ENCODE data around the gene DPH5. TPM values are rescaled to one million over a fixed set of nuclear protein-coding genes. Genes with fewer than 3 reads are reported as not detected.
"Not testable (repeated sequence)": the region's sequence is repeated elsewhere in the genome, so short reads cannot be mapped to it uniquely, and the experiment has no call there.

Gene DPH5
- polyA plus RNA-seq, 6 donors from 2014 or later = 23.2 to 52.1 (median 43.8) TPM

DNA sequence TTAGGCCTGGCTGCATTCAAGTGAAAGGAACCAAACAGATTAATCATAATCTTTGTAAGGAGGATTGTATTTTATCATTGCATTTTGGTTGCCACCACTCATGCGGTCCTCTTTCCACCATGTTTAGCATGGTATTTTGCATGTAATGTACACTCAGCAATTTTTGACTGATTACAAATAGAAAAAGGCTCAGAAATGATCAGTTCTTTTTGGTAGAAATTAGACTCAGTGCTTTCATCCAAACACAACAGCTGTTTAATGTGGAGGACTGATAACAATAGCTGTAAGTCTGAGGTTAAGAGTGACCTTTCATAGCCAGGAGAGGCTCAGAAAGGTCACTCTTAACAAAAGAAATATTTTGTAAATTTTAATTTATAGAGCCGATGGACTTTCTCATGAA is 25.3 kb upstream of the DPH5 start:
- ATAC-seq (ENCODE audit: low read depth in 2 of 2) (no peak), DNase-seq (no peak)
- Mint-ChIP-seq H3K9me3 (no peaks in the 10 kb centered on the region), H3K27ac (peak overlapping the region in 5 of 6 donors; percentile 25 to 96 (median 80)), H3K4me3 (no peak overlapping the region), H3K27me3 (no peaks in the 10 kb centered on the region), H3K36me3 (peaks cover 0 to 6% of the 10 kb centered on the region in 2 donors), H3K4me1 (peaks cover 56 to 65% (median 59%) of the 10 kb centered on the region in 3 donors)

DNA sequence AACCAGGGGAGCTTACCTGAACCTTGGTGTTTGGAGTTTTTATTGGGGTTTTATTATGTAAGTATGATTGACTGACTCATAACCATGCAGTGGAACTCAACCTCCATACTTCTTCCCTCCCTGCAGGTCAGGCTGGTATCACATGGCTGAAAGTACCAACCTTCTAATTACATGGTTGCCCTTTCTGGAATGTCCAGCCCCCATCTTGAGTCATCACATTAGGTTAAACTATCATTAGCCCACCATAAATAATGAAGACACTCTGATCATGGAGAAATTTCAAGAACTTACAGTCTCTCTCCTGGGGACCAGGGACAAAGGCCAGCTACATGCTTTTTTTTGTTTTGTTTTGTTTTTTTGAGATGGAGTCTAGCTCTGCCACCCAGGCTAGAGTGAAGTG is 19.2 kb upstream of the DPH5 start:
- H3K4me3 Mint-ChIP-seq = peak overlapping the region in 2 of 8 donors; percentile 29 to 64
- H3K4me1 Mint-ChIP-seq = peaks cover 27 to 37% (median 32%) of the 10 kb centered on the region in 3 donors
- no peaks in the 10 kb centered on the region for H3K27me3 Mint-ChIP-seq

DNA sequence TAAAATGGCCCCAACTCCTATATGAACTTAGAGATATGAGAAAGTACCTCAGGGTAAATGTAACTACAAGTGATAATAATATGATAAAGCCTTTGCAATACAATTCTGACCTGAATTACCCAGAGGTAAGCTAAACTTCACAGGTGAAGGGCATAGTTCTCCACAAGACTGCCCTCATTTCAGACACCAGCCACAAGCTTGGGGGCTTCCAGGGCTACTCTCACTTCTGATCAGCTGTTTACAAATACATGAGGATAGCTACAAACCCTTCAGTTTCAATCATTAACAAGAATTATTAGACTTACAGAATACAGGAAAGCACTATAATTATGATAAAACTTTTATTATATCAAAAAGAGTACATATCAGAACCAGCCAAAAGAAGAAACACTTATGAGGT is 18.7 kb upstream of the DPH5 start:
- Mint-ChIP-seq H3K36me3 (peaks cover 8 to 22% of the 10 kb centered on the region in 2 donors), H3K9me3 (peaks cover 0 to 9% (median 8%) of the 10 kb centered on the region in 7 donors), H3K27me3 (no peaks in the 10 kb centered on the region), H3K4me1 (peaks cover 23 to 38% (median 27%) of the 10 kb centered on the region in 3 donors), H3K4me3 (no peak overlapping the region), H3K27ac (peak overlapping the region in 3 of 6 donors; percentile 26 to 85 (median 84))
- DNase-seq (no peak), ATAC-seq (ENCODE audit: low read depth in 2 of 2) (no peak)

More for the DNA sequence above, 19.2 kb upstream of the DPH5 start:
- peak overlapping the region in 4 of 6 donors; percentile 39 to 78 (median 43) for H3K27ac Mint-ChIP-seq
- ATAC-seq (ENCODE audit: low read depth in 2 of 2) = no peak
- peaks cover 4 to 17% of the 10 kb centered on the region in 2 donors for H3K36me3 Mint-ChIP-seq
- H3K9me3 Mint-ChIP-seq = peaks cover 0 to 9% (median 4%) of the 10 kb centered on the region in 7 donors
- no peak for DNase-seq

DNA sequence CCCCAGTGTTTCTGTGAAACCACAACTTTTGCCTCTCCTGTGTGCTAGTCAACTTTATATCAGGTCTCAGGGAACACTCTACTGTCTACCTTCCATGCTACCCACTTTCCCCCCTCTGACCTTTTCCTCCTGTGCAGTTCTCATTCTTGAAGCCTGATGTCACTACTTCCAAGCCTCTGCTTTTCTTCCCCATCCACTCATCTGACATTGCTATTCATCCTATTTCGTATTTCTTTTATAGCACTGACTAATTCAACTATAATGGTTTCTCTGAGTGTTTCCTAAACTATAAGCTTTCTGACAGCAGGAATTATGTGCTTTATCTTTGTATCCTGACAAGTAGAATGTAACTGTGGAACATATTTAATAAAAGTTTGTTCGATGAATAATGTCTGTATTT is 18.2 kb upstream of the DPH5 start:
- DNase-seq = no peak

DNA sequence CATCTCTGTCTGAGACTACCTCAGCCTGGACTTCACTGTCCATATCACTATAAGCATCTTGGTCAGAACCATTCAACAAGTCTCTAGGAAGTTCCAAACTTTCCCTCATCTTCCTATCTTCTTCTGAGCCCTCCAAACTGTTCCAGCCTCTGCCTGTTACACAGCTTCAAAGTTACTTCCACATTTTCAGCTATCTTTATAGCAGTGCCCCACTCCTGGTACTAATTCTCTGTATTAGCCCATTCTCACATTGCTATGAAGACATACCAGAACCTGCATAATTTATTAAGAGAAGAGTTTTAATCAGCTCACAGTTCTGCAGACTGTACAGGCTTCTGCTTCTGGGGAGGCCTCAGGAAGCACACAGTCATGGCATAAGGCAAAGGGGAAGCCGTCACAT is 15.7 kb upstream of the DPH5 start:
- DNase-seq = no peak
- peaks cover 0 to 19% (median 12%) of the 10 kb centered on the region in 7 donors for H3K9me3 Mint-ChIP-seq
- H3K27me3 Mint-ChIP-seq = no peaks in the 10 kb centered on the region
- peaks cover 22 to 45% (median 28%) of the 10 kb centered on the region in 3 donors for H3K4me1 Mint-ChIP-seq
- peak overlapping the region in 5 of 8 donors; percentile 49 to 79 (median 69) for H3K4me3 Mint-ChIP-seq
- no peak for ATAC-seq (ENCODE audit: low read depth in 2 of 2)
- peaks cover 20 to 33% of the 10 kb centered on the region in 2 donors for H3K36me3 Mint-ChIP-seq
- H3K27ac Mint-ChIP-seq = peak overlapping the region in 2 of 6 donors; percentile 52 to 78

More for the DNA sequence above, 18.2 kb upstream of the DPH5 start:
- no peak for ATAC-seq (ENCODE audit: low read depth in 2 of 2)
- H3K27ac Mint-ChIP-seq = no peak overlapping the region
- no peak overlapping the region for H3K4me3 Mint-ChIP-seq
- H3K9me3 Mint-ChIP-seq = peaks cover 0 to 13% (median 11%) of the 10 kb centered on the region in 7 donors
- peaks cover 12 to 27% of the 10 kb centered on the region in 2 donors for H3K36me3 Mint-ChIP-seq
- H3K27me3 Mint-ChIP-seq = no peaks in the 10 kb centered on the region
- peaks cover 24 to 38% (median 26%) of the 10 kb centered on the region in 3 donors for H3K4me1 Mint-ChIP-seq

DNA sequence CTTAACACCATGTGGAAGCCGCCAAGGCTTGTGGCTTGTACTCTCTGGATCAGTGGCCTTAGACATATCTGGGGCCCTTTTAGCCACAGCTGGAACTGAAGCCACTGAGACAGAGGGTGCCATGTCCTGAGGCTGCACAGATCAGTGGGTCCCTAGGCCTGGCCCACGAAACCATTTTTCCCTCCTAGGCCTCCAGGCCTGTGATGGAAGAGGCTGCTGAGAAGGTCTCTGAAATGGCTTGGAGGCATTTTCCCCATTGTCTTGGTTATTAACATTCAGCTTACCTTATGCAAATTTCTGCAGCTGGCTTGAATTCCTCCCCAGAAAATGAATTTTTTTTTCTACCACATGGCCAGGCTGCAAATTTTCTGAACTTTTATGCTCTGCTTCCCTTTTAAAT is 15.1 kb upstream of the DPH5 start:
- H3K27me3 Mint-ChIP-seq = no peaks in the 10 kb centered on the region
- peaks cover 20 to 34% of the 10 kb centered on the region in 2 donors for H3K36me3 Mint-ChIP-seq
- ATAC-seq (ENCODE audit: low read depth in 2 of 2) (peak; percentile 30 to 35), DNase-seq (no peak)
- peaks cover 0 to 19% (median 12%) of the 10 kb centered on the region in 7 donors for H3K9me3 Mint-ChIP-seq
- H3K4me3 Mint-ChIP-seq = peak overlapping the region in 5 of 8 donors; percentile 27 to 79 (median 49)
- H3K4me1 Mint-ChIP-seq = peaks cover 28 to 51% (median 34%) of the 10 kb centered on the region in 3 donors
- peak overlapping the region in 3 of 6 donors; percentile 12 to 78 (median 74) for H3K27ac Mint-ChIP-seq

DNA sequence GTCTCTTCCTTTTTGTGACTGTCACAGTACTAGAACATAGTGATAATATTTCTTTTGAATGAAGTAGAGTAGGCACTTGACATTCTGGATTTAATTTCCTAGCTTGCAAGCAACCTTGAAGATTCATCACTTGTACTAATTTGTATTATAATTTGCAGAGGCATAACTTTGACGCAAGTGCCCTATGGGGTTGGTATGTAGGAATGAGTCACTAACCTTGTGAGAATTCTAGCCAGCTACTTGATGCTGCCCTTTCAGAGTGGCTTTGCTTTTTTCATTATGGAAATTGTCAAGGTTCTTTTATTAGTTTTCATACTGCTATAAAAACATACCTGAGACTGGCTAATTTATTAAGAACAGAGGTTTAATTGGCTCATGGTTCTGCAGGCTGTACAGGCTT is 13.7 kb upstream of the DPH5 start:
- H3K27me3 Mint-ChIP-seq = no peaks in the 10 kb centered on the region
- DNase-seq (no peak), ATAC-seq (ENCODE audit: low read depth in 2 of 2) (no peak)
- peaks cover 20 to 27% of the 10 kb centered on the region in 2 donors for H3K36me3 Mint-ChIP-seq
- H3K4me1 Mint-ChIP-seq = peaks cover 34 to 52% (median 39%) of the 10 kb centered on the region in 3 donors
- H3K27ac Mint-ChIP-seq = peak overlapping the region in 3 of 6 donors; percentile 2 to 76 (median 55)
- peaks cover 0 to 19% (median 12%) of the 10 kb centered on the region in 7 donors for H3K9me3 Mint-ChIP-seq
- H3K4me3 Mint-ChIP-seq = peak overlapping the region in 1 of 8 donors; percentile 30

DNA sequence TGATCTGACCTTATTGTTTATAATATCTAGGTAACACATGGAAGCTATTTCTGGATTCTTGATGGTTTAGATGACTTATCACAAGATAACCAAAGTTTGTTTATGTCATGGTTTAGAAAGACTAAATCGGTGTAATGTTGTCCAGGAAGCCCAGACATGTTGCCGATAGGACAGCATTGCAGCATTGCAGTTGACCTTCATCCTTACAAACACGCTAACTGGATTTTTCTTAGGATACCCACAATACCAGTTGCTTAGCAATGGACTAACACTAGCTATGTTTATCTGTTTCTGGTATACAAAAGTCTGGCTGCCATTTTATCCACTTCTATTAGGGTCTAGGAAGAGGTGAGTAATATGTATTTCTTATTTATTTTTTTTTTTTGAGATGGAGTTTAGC is 11.7 kb upstream of the DPH5 start:
- Mint-ChIP-seq H3K27ac (peak overlapping the region in 2 of 6 donors; percentile 16 to 28), H3K36me3 (peaks cover 20 to 32% of the 10 kb centered on the region in 2 donors), H3K9me3 (peaks cover 0 to 19% (median 12%) of the 10 kb centered on the region in 7 donors), H3K4me3 (no peak overlapping the region), H3K4me1 (peaks cover 39 to 58% (median 46%) of the 10 kb centered on the region in 3 donors), H3K27me3 (no peaks in the 10 kb centered on the region)
- ATAC-seq (ENCODE audit: low read depth in 2 of 2) (no peak), DNase-seq (no peak)

DNA sequence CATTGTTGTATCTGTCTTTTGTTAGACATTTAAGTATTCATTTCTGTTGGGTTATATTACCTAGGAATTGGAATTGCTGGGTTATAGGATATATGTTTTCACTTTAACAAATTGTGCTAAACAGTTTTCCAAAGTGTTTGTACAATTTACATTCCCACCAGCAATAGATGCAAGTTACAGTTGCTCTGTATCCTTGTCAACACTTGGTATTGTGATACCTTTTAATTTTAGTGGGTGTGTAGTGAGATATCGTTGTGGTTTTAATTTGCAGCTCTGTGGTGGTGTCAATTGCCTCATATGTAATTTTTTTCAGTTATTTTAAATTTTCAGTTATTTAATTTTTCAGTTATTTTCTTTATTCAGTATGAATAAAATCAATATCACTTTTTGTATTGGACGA is 7.4 kb upstream of the DPH5 start:
- Mint-ChIP-seq H3K27ac (peak overlapping the region in 1 of 6 donors; percentile 7), H3K27me3 (no peaks in the 10 kb centered on the region), H3K9me3 (peaks cover 0 to 4% (median 0%) of the 10 kb centered on the region in 7 donors), H3K36me3 (peaks cover 9 to 23% of the 10 kb centered on the region in 2 donors), H3K4me3 (peak overlapping the region in 1 of 8 donors; percentile 29), H3K4me1 (peaks cover 47 to 74% (median 54%) of the 10 kb centered on the region in 3 donors)
- DNase-seq = no peak
- ATAC-seq (ENCODE audit: low read depth in 2 of 2) = no peak

DNA sequence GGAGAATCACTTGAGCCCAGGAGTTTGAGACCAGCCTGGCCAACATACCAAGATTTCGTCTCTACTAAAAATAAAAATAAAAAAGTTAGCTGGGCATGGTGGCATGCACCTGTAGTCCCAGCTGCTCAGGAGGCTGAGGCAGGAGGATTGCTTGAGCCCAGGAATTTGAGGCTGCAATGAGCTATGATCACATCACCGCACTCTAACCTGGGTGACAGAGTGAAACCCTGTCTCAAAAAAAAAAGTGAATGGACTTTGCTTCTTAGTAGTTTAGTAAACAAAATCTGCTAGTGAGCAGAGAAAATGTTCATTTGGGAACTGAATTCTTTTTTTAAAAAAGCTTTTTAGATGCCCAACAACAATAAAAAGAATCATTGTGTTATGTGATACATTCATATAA is 6.5 kb upstream of the DPH5 start:
- peaks cover 16 to 23% of the 10 kb centered on the region in 2 donors for H3K36me3 Mint-ChIP-seq
- H3K27me3 Mint-ChIP-seq; ATAC-seq (ENCODE audit: low read depth in 2 of 2); H3K9me3 Mint-ChIP-seq; DNase-seq: not testable (repeated sequence)
- H3K27ac Mint-ChIP-seq = peak overlapping the region in 5 of 6 donors; percentile 10 to 91 (median 76)
- H3K4me3 Mint-ChIP-seq = peak overlapping the region in 1 of 8 donors; percentile 16
- H3K4me1 Mint-ChIP-seq = peaks cover 56 to 76% (median 61%) of the 10 kb centered on the region in 3 donors

DNA sequence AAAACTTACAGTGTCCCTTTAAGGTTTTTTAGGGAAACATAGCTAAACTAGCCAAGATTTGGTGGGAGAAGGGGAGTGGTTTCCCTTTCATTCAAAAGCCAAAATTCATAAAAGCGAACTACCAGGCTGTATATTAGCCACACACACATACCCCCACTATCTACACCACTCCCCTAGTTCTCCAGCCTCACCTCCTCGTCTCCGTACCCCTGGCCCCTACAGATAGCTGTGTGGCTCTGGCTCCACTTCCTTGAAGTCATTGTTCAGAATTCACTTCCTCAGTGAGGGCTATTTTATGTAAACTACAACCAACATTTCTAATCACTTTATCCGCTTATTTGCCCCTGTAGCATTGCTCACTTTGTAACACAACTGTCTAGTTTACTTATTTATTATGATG is 5.3 kb upstream of the DPH5 start:
- Mint-ChIP-seq H3K36me3 (peaks cover 16 to 18% of the 10 kb centered on the region in 2 donors), H3K27ac (peak overlapping the region in 5 of 6 donors; percentile 57 to 91 (median 86)), H3K4me1 (peaks cover 57 to 79% (median 59%) of the 10 kb centered on the region in 3 donors), H3K4me3 (peak overlapping the region; percentile 8 to 86 (median 52)), H3K9me3 (peaks cover 0 to 3% (median 0%) of the 10 kb centered on the region in 7 donors), H3K27me3 (no peaks in the 10 kb centered on the region)
- DNase-seq (no peak), ATAC-seq (ENCODE audit: low read depth in 2 of 2) (no peak)

DNA sequence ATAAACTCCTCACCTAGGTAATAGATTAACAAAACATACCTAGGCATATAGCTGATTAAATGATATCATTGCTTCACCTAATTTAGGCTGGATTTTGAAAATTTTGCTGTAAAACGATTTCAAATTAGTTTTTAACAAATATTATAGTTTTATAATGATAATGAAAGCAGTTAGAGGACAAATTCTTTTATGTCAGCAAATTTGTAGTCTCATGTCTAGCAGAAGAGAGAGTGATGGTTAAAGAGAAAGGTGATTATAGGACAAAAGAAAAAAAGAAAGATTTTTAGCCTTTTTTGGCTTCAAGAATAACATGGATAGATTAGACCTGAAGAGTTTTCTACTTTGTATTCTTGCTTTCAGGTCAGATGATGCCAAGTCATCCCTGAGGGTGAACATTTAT is 3.6 kb upstream of the DPH5 start:
- Mint-ChIP-seq H3K27ac (peak overlapping the region; percentile 43 to 96 (median 89)), H3K27me3 (no peaks in the 10 kb centered on the region), H3K9me3 (peaks cover 0 to 3% (median 0%) of the 10 kb centered on the region in 7 donors), H3K4me1 (peaks cover 50 to 79% (median 51%) of the 10 kb centered on the region in 3 donors), H3K4me3 (peak overlapping the region; percentile 67 to 98 (median 92)), H3K36me3 (peaks cover 16% of the 10 kb centered on the region in 2 donors)
- no peak for DNase-seq
- ATAC-seq (ENCODE audit: low read depth in 2 of 2) = no peak

DNA sequence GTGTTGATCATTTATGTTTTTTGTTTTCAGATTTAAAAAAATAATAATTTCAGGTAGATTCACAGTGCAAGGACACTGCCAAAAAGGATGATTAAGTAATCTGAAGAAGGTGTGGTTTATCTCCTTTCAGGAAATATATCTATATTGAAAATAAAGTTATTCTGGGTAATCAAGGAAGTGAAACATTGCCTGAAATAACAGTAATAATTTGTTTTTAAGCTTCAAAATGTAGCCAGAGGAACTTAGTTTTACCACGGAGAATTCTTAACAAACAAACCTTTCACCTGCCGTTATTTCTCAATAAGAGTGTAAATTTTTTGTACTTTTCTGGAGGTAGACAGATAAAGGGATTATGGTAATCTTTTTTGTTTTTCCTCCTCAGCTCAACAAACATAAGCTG is 2.9 kb upstream of the DPH5 start:
- H3K9me3 Mint-ChIP-seq = peaks cover 0 to 3% (median 0%) of the 10 kb centered on the region in 7 donors
- H3K4me3 Mint-ChIP-seq = peak overlapping the region; percentile 67 to 98 (median 92)
- H3K36me3 Mint-ChIP-seq = peaks cover 16% of the 10 kb centered on the region in 2 donors
- H3K27me3 Mint-ChIP-seq = no peaks in the 10 kb centered on the region
- ATAC-seq (ENCODE audit: low read depth in 2 of 2) (no peak), DNase-seq (no peak)
- peak overlapping the region; percentile 43 to 96 (median 80) for H3K27ac Mint-ChIP-seq
- peaks cover 51 to 83% (median 53%) of the 10 kb centered on the region in 3 donors for H3K4me1 Mint-ChIP-seq
